NCI-H2029 (cell line): ENCODE measurements around the gene NCOA5.

ENCODE experiments used
- DNase-seq: peaks from one replicate; lab custom pipeline; 2025; lab: John Stamatoyannopoulos, UW

The NCOA5 gene

DNA sequence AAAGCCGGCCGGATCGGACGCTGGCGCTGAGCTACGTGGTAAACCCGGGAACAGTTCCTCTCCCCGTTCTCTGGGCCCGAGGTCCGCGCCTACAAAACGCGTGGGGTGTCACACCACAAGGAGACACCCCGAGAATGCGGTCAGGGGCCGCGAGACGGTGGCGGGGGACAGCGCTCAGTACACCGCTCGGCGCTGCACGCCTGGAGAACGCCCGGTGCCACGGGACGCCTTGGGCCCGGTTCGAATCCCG lies 670 bp downstream of the NCOA5 start:
- peak; percentile 23 for DNase-seq

DNA sequence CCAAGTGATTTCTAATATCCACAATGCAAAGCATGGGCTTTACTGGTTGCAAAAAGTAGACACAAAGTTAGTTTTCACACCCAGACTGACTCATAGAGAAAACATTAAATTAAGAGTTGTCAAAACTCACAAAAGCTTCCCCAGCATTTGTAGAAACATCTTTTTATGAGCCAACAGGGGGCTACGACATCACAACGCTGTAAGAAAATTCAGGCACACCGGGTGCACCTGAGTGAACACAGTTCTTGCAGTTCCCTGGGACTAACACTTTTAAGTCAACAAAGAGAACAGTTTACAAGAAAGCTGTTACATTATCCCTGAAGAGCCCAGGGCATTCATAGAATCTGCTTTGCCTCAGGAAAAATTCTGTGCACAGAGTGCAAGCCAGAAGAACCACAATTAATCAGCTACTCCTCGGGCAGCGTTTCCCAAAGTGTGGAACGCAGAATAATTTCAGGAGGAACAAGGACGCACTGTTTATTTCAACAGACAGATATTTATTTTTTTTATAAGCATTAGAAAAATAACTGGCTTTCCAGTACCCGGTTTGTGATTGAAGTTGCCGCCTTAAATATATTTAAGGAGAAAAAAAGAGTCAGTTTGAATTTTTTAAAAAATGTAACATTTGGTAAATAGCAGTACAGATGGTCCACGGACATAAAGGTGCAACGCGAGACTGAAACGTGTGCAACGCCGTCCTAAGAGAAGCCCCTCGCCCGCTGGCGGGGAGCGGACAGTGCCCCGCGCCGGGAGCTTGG lies 1.2 kb downstream of the NCOA5 start:
- no peak for DNase-seq

DNA sequence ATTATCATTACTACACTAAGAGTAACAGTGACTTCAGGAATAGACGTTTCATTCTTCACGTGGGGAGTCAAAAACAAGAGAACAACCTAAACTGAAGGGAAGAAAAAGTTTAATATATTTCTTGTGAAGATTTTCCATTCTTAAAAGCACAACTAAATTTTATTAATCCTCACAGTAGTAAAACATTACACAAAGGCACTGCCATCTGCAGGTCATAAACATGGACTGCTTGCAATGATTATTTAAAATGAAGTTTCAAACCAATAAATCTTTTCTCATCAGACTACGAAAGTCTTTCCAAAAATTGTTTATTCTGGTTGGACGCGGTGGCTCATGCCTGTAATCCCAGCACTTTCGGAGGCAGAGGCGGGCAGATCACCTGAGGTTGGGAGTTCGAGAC lies 2.6 kb downstream of the NCOA5 start:
- DNase-seq: no peak

DNA sequence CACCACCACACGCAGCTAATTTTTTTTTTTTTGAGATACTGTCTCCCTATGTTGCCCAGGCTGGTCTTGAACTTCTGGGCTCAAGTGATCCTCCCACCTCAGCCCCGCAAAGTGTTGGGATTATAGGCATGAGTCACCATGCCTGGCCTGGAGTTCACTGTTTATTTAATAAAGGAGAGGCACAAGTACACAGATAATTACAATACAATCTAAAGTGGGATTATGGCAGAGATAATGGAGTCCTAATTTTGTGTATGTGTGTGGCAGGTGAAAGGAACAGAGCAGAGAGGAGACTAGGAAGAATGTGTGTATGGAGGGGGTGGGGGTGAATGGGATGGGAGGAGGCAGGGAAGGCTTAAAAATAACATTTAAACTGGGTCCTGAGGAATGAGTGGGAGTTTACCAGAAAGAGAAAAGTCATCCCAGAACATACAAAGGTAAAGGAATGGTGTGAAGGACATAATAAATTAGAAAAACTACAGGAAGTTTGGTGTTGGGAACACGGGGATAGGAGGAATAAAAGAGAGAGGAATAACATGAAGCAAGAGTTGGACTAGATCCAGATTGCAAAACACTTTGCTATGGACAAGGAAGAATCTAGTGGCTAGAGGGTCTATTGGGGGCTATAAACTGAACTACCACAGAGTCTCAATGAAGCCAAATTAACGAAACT lies 4.4 kb downstream of the NCOA5 start:
- DNase-seq: peak; percentile 59

DNA sequence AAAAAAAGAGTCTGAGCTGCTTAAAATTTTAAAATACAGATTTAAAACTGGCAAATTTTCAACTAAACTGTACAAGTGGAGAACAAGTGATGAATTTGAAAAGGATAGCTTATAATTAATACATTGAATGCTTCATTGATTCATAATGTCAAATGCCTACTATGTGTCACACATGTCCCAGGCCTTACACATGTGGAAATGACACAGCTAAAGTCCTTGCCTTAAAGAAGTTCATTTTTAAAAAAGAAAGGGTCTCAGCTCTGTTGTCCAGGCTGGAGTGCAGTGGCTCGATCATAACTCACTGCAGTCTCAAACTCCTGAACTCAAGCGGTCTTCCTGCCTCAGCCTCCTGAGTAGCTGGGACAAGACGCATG lies 5.0 kb downstream of the NCOA5 start:
- no peak for DNase-seq

DNA sequence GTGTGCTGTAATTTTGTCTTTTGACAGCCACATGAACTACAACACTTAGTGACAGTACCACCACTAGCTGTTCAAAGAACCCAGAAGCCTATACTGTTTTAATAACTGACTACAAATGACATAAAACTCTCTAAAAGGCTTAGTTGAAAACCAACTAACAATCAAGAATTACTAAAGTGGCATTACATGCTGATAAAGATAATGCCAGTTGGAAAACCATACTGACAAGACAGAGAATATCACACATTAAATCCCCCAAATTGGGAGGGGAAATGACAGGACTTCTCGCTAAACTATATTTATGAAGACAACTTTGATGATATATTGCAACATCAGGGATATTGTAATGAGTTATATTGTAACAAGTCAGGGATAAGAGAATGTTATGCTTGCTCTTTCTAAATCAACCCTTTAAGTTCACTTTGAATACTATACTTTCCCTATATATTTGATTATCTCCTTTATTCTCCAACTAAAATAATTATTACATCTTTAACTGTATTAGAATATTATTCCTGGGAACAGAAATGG lies 6.2 kb downstream of the NCOA5 start:
- no peak for DNase-seq

DNA sequence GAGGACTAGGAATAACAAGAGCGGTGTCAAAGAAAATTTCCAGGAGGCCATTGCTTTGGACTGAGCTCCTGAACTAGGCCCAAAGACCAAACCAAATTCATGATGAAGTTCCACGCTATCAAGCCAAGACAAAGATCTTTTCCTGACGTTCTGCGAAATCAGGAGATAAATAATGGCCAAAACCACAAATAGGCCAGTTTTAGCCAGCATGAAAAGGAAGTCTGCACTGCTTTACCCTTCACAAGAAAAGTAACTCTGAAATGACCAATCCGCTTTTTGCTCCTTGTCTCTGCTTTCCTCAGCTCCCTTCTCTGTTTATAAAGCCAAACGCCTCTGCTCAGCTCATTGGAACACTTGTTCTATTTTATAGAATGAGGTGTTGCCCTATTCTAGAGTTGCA lies 6.7 kb downstream of the NCOA5 start:
- no peak for DNase-seq

DNA sequence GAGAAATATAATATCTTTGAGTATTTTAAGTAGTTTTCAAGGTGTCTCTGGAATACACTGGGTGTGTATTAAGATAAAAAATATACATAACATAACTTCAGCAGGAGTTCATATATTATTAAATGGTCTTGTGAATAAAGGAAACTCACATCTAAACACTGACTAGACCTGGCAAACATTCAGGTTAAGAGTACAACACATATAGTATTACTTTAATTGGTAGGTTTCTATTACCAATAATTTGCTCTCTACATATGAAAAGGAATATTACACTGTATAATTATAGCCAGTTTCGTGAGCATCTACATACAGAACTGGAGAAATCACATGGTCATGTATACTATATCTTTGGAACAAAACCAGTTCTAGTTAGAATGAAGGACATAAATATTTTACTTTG lies 8.7 kb downstream of the NCOA5 start:
- DNase-seq: no peak

DNA sequence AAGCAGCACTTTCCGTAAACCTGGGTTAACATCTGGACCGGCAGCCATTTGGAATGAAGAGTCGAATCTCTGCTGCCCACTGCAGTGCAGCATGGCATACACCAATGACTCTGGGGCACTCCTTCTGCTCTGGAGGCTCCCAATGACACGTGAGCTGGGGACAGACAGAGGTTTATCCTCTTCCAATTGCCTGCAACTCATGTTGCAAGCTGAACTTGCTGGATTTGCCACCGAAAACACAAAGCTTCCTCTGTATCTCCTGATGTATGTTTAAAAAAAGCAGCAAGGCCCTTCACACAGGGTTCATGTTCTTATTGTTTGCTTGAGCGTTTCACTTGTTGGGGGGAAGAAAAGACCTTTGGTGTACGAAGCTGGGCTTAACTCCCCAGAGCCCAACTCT lies 10.8 kb downstream of the NCOA5 start:
- DNase-seq: no peak

DNA sequence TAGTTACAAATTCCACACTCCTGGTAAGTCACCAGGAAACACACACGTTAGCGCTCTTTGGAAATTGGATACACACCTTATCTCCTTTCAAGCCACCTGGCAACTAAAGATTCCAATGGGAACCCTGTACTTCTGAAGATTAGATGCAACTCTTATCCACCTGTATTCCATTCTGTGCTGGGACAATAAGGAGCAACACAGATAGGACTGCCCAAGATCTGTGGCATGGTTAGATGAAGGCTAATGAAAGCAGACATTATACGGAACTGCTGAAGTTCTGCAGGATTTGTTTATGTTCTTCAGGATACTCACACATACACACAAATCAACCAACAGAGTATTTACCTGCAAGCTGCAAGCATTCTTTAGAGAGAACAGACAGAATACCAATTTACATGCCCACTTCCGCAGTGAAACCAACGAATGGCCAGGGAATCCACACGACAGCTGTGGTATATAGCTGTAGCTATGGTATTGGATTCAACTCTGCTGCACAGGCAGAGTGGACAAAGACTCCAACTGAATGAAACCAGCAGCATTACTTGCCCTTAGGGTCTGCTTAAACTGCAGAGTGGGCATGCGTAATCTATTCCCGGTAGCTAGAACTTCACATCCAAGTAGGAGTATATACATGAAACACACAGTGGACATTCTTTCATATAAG lies 12.0 kb downstream of the NCOA5 start:
- DNase-seq: no peak

DNA sequence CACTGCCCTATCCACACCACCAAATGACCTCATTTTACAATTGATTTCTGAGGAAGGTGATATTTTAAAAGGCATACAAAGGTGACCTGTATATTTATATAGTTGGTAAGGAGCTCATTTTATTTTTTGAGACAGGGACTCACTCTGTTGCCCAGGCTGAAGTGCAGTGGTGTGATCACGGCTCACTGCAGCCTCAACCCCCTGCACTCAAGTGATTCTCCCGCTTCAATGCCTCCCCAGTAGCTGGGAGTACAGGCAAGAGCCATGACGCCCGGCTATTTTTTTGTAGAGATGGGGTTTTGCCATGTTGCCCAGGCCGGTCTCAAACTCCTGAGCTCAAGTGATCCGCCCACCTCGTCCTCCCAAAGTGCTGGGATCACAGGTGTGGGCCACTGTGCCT lies 13.0 kb downstream of the NCOA5 start:
- DNase-seq: no peak

DNA sequence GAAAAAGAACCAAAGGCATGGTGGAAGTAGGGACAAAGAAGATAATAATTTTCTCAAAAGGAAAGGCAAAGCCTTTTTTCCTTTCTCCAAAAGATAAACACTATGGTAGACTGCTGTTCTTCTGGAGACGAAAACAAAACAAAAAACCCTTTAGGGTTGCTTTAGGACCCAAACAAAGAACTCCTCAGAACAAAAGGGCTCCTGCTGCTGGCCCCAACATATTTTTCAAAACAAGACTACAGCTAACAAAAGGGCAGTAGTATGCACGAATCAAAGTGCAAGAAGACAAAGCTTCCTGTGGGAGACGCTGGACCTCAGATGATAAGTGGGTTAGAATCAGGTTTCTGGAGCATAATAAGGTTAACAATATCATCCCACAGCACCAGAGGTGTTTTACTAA lies 15.8 kb downstream of the NCOA5 start:
- DNase-seq: no peak

DNA sequence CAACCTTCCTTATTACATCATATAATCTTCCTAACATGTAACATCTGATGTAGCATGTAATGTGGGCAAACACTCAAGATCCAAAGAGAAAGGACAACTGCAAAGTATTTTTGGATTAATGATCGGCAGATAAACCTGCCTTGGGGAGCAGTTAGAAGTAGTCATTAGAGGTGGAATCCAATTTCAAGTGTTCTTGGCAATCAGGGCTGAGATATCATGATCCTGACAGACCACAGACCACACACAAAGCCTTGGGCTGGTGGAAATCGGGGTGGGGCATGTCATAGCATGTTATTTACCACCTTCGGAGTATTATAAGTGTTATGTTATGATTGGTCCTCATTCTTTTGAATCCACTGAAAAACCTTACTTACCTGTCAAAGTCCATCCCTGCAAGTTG lies 16.3 kb downstream of the NCOA5 start:
- no peak for DNase-seq

DNA sequence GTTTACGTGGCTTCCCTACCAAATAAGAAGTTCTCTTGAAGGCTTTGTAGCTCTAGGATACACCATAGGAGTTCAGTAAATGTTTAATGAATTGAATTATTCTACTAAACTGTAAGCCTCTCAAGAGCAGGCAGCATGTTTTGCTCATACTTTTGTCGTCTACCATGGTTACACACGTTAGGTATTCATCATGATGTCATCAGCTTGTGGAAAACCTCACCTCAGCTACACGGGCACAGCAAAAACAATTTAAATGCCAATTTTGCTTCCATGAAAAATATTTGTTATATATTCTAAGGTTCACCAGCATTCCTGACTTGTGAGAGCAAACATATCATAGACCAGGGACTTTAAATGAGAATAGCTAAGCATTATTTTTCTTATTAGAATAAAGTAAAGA lies 16.7 kb downstream of the NCOA5 start:
- no peak for DNase-seq

DNA sequence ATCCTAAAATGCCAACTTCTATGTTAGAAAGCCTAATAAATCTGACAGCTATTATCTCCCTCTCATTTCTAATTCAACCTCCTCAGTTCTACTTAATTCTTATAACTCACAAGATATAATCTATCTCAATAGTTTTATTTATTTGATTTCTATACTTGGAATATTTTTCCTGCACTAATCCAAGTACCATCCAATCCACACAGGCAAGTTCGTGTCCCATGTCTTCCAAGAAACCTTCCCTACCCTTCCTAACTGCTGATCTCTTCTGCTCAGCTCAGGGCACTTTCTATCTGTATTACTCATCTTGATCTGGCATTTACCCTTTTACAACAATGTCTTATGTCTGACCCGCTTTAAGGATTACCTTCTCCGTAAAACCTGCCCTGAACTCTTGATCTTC lies 18.2 kb downstream of the NCOA5 start:
- DNase-seq: no peak

DNA sequence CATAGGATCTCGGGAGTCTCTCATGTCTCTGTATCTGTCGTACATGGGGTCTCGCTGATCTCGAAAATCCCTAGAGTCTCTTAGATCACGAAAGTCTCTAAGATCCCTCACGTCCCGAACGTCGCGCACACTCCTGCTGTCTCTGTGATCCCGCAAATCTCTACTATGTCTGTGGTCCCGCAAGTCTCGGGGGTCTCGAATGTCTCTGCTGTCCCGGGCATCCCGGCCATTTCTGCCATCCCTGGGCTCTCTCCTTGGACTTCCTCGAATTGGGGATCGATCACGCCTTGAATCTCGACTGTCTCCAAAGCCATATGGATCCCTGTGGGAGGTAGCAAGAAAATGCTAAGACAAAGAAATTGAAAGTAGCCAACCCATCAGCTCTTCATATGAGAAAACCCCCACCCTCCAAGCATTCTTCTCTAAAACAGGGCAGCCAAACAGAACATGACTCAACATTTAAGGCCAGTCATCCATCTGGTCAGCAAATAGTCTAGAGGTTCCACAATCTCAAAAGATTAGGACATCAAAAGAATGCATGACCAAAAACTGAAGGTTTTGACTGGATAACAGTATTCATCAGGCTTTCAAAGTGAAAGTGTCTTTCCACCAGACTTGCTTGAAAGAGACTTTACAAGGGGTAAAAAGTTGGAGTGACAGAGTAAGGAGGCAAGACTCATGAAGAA lies 19.4 kb downstream of the NCOA5 start:
- no peak for DNase-seq

DNA sequence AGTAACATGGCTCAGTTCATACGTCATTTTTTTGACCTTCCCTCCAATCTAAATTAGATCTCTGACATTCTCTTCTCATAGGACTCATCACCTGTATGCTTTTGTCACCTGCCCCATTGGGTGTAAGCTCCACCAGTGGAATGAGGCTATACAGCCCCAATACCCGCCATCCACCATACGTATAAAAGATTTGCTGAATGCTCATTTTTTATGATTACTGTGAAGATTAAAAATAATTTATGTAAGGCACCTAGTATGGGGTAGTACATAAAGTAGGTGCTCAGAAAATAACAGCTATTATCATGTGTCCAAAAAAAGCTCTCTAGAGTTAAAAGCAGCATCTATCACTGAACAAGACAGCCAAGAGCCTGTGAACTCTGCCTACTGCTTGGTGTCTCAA lies 24.1 kb downstream of the NCOA5 start:
- DNase-seq: no peak

DNA sequence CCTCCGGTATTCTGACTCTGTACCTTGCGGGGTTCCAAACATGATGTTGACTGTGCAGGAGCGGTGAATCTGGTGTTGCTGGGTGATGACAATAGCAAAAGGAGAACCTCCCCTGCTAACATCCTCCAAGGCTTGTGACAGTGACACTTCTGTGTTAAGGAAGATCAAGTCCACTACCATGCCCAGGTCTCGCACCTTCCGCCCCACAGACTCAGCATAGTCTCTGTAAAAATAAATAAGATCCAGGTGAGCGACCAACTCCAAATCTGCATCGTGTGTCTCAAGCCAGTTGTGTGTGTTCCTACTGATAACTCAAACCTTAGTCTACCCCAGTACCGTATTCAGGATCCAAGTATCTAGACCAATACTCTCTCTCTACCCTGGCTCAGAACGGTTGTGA lies 24.8 kb downstream of the NCOA5 start:
- no peak for DNase-seq

DNA sequence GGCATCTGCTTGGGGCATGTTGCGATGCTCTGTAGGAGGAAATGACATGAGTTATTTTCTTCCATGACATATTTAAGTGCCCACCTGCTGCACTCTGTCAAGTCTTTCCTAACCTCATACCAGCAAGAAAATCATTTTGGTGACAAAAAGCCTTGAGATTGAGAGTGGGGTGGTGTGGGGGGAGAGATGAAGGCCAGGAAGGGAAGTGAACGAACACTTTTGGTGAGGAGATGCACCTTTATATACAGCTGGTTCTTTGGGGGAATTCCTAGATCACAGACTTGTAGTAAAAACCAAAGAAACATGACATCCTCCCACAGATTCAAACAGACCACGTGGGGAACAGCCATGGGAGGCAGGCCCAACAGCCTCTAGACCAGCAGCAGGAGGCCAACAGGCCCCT lies 26.1 kb downstream of the NCOA5 start:
- no peak for DNase-seq

DNA sequence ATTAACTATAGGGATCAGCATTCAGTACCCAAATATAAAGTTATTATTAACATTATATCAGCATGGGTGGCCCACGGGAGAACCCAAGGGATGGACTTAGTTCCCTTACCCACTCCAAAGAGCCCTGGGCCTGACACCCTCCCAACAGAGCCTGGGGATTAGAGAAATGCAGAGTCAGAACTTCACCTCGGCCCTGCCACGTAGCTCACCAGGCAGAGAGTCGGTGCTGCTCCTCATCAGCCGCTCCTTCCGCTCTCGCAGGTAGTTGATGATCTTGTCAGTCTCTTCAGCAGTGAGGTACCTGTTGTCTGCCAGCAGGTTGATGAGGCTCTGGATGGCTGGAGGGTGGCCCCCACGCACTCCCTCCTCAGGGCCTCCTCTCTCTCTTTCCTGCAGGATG lies 26.6 kb downstream of the NCOA5 start:
- no peak for DNase-seq

DNA sequence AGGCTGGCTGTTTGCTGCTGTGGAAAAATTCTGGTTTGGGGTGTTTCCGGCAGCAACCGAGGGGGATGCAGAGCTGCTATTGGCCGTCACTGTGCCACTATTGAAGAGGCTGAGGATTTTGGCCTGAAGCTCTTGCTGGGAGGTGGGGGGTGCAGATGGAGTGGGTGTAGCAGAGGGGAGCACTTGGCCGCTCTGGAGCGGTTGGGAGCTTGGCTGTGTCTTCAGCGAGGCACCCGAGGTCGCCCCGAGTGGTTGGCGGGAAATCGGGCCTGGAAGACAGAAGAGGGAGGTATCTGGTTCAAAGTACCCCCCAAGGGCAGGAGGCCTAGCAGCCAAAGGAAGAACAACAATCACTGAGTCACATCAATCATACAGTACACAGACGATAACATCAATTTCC lies 27.1 kb downstream of the NCOA5 start:
- DNase-seq: no peak

DNA sequence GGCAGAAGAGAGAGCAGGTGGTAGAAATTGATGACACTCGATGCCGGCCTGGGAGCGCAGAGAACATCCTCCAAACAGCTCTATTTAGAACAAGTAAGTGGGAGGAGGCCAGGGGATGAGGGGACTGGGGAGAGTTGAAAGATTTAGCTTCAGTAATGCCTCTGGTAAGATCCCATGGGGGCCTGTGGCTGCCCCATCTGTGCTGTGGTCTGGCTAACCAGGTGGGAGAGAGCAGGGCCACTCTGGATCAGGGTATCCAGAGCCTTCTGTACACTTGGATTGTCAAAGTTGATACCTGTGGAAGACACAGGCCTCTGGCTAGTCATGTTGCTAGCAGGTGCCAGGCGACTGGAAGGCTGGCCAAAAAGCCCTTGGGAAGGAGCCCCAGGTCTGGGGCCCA lies 27.6 kb downstream of the NCOA5 start:
- DNase-seq: no peak

DNA sequence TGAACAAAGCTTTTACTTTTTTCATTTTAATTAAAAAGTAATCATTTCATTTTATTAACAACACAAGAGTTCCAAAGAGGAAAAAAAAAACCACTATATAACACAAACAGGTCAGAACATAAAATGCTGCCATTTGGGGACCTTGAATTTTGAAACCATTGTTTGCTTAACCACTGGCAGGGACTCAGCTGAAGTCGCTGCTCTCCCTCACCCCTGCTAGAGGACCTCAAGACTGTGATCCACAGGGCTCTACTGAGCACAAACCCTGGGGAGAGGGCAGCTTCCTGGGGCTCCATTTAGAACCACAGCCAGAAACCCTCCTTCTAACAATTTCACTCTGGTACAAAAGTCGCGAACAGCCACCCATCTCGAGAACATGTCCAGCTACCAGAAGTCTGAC lies 28.8 kb downstream of the NCOA5 start:
- no peak for DNase-seq
